ENCODE results near the gene OOSP4B.
"Not testable (repeated sequence)": the region's sequence is repeated elsewhere in the genome, so short reads cannot be mapped to it uniquely, and the experiment has no call there.

OOSP4B gene

DNA sequence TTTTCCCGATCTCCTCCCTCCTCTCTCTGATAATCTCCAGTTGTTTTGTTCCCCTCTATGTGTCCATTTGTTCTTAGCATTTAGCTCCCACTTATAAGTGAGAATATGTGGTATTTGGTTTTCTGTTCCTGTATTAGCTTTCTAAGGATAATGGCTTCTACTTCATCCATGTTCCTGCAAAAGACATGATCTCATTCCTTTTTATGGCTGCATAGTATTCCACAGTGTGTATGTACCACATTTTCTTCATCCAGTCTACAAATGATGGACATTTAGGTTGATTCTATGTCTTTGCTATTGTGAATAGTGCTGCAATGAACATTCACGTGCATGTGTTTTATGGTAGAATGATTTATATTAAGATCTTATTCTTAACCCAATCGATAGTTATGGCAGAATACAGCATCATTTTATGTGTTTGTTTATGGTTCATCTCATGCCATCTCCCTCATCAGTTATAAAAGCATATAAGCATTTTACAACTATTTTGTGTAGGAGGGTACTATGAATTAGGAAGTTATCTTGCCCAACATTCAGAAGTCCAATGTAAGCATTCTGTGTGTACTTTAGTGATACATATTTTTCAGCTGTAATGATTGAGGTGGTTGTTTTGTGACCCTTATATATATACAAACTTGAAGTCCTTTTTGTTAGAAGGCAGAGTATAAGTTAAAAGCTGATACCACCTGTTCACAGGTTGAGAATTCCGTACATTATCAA lies 42.7 kb downstream of the OOSP4B start:
- DNase-seq (ENCODE audit: low read depth in 2 of 2) = no peak

DNA sequence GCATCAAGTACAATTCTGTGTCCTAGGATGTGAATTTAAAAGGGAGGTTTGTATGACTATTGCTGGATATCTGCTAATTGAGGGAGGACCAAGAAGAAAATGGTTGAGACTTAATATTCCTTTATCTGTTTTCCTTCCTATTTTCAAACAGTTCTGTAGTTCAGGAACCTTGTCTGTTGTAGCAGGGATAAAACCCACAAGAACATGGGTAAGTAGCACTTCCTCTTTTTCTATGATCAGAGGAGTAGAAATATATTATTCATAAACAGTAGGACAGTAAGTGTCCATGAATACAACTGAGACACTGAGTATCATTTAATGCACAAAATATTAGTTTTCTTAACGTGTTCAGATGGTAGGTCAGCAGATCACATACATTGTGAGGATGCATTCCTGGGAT lies 47.1 kb downstream of the OOSP4B start:
- DNase-seq (ENCODE audit: low read depth in 2 of 2) = no peak

DNA sequence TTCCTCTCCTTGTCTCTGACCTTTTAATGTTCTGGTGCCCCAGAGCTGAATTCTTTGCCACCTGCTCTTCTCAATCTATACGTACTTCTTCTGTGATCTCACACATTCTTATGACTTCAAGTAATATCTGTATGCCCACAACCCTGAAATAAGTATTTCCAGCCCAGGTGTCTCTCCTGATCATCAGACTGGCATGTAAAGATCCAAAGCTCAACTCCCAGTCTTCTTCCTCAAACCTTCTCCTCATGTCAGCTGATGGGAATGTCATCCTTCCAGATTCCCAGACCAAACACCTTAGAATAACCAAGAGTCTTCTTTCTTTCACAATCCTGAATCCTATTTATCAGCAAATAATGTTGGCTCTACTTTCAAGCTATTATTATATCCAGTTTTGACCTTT lies 48.8 kb downstream of the OOSP4B start:
- DNase-seq (ENCODE audit: low read depth in 2 of 2) = no peak

DNA sequence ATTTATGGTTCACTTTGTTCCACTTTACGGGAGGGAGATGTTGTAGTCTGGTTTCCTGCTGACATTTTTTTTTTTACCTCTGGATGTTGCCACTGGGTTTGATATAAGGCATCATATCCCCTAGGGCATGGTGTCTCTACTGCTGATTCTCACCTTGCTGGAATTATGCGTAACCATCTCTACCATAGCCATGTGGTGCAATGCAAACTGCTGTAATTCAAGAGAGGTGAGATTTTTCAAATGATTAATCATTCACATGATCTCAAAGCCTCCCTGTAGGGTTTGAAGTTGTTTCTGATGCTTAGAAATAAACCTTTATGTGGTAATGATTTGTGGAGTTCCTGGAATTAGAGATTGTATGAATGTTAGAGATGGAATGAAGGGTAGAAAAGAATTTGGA lies 52.5 kb downstream of the OOSP4B start:
- DNase-seq (ENCODE audit: low read depth in 2 of 2) = no peak

DNA sequence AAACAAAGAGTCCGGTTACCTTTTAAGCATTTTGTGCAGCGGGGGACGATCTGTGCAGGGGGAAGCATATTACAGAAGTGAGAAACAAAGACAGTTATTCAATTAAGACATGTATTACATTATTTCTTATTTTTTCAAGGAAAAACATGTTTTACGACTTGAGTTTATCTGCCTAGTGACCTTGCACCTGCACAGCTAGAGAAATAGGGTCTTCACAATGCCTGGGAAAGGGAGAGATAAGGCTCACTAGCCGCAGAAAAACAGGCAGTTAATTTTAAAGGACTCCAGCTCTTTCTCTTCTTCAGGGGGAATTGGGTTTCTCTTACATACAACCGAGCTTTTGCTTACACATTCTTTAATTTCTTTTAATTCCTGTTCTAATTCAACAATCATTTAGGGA lies 54.7 kb downstream of the OOSP4B start:
- not testable (repeated sequence) for DNase-seq (ENCODE audit: low read depth in 2 of 2)

DNA sequence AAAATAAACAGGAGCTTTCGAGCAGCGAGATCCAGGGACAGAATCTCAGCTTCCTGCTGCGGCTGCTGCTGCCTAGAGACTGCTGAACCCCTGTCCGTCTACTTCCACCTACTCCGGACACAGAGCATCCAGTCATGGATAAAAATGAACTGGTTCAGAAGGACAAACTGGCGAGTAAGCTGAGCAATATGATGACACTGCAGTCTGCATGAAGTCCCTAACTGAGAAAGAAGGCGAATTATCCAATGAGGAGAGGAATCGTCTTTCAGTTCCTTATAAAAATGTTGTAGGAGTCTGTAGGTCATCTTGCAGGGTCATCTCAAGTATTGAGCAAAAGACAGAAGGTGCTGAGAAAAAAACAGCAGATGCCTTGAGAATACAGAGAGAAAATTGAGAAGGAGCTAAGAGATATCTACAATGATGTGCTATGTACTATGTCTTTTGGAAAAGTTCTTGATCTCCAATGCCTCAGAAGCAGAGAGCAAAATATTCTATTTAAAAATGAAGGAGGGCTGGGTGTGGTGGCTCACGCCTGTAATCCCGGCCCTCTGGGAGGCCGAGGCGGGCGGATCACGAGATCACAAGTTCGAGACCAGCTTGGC lies 60.3 kb downstream of the OOSP4B start:
- no peak for DNase-seq (ENCODE audit: low read depth in 2 of 2)

DNA sequence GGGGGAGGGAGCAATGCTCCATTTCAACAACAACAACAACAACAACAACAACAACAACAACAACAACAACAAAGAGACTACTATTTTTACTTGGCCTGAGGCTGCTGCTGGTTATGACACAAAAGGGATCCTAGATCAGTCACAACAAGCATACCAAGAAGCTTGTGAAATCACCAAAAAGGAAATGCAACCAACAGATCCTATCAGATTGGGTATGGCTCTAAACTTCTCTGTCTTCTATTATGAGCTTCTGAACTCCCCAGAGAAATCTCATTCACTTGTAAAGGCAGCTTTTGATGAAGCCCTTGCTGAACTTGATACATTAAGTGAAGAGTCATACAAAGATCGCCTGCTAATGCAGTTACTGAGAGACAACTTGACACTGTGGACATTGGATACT lies 61.0 kb downstream of the OOSP4B start:
- no peak for DNase-seq (ENCODE audit: low read depth in 2 of 2)

DNA sequence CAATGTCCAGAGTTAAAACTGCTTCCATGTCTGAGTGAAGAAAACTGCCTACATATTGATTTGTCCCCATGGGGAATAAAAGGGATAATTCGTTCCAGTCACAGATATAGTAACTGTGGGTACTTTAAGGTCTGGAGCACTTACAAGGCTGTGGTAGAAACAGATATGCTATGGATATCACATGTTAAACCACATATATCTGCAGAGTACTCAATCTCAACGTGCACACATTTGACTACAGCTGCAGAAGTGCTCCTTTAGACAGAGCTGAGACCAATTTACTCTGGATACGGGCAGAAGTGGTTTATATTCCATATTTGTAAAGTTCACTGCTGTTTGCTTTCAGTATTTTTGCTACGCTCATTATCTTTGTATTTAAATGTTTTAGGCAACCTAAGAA lies 61.8 kb downstream of the OOSP4B start:
- no peak for DNase-seq (ENCODE audit: low read depth in 2 of 2)

DNA sequence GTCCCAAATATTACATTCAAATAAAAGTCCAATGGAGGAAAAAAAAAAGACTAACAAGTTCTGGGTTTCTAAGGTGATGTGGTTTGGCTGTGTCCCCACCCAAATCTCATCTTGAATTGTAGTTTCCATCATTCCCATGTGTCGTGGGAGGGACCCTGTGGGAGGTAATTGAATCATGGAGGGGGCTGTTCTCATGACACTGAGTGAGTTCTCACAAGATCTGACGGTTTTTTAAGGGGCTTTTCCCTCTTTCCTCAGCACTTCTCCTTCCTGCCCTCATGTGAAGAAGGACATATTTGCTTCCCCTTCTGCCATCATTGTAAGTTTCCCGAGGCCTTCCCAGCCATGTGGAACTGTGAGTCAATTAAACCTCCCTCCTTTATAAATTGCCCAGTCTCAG lies 63.6 kb downstream of the OOSP4B start:
- DNase-seq (ENCODE audit: low read depth in 2 of 2) = no peak

Measured in stimulated activated CD4-positive, alpha-beta T cell treated with anti-CD3 and anti-CD28 coated beads, Interleukin-4, amount 100 ng/mL, for 48 hours (primary cell).